Nephron progenitor cell (in vitro differentiated cells): ENCODE measurements around the gene BCL6.
"Not testable (repeated sequence)": the region's sequence is repeated elsewhere in the genome, so short reads cannot be mapped to it uniquely, and the experiment has no call there.

Experiments used
- DNase-seq: peaks from one replicate; pipeline ENCODE4 v3.0.0; 2021
- H3K27ac Mint-ChIP-seq: 2 replicates; pipeline ENCODE4 v1.8.0; 2021; ENCODE audit warnings: mild to moderate bottlenecking, moderate library complexity, mixed read lengths
- H3K27me3 Mint-ChIP-seq: 2 replicates; pipeline ENCODE4 v1.8.0; 2021; ENCODE audit warnings: mild to moderate bottlenecking, low read depth, mixed read lengths; ENCODE audit not compliant: poor library complexity
- H3K36me3 Mint-ChIP-seq: 2 replicates; pipeline ENCODE4 v1.8.0; 2021; ENCODE audit warnings: low read depth, mixed read lengths
- H3K4me1 Mint-ChIP-seq: 2 replicates; pipeline ENCODE4 v1.8.0; 2021; ENCODE audit warnings: mixed read lengths
- H3K4me3 Mint-ChIP-seq: 2 replicates; pipeline ENCODE4 v1.8.0; 2021; ENCODE audit warnings: mild to moderate bottlenecking, moderate library complexity, mixed read lengths
- H3K9me3 Mint-ChIP-seq: 2 replicates; pipeline ENCODE4 v1.8.0; 2021; ENCODE audit warnings: mild to moderate bottlenecking, moderate library complexity, mixed read lengths
- TF ChIP-seq, protein P1 (sequence below): fragments of 200-600 bp; sonication (generic); IDR thresholded peaks from 2 replicates; pipeline ENCODE4 v1.5.0; 2021; ENCODE audit warnings: antibody characterized with exemption

The BCL6 gene

DNA sequence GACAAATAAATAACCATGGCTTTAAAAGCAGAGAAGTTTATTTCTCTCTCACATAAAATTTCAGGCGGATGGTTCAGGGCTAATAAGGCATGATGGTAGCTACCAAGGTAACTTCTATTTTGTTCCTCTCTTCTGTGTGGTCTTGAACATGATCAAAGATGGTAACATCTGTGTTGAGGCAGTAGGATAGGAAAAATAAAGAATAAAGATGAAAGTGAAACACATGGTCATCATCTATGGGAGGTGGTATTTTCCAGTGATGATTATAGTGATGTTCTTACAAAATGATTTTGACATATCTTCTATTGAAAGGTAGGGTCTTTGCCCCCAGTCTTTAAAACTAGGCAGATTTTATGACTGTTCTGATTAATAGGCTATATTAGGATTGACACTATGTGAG, 60.8 kb downstream of the BCL6 start:
- H3K4me3 Mint-ChIP-seq: no peak overlapping the region
- peaks cover 6% of the 10 kb centered on the region for H3K27me3 Mint-ChIP-seq
- H3K4me1 Mint-ChIP-seq: peaks cover 4% of the 10 kb centered on the region
- H3K36me3 Mint-ChIP-seq: no peaks in the 10 kb centered on the region
- peaks cover 25% of the 10 kb centered on the region for H3K9me3 Mint-ChIP-seq
- TF ChIP-seq, protein P1, sequence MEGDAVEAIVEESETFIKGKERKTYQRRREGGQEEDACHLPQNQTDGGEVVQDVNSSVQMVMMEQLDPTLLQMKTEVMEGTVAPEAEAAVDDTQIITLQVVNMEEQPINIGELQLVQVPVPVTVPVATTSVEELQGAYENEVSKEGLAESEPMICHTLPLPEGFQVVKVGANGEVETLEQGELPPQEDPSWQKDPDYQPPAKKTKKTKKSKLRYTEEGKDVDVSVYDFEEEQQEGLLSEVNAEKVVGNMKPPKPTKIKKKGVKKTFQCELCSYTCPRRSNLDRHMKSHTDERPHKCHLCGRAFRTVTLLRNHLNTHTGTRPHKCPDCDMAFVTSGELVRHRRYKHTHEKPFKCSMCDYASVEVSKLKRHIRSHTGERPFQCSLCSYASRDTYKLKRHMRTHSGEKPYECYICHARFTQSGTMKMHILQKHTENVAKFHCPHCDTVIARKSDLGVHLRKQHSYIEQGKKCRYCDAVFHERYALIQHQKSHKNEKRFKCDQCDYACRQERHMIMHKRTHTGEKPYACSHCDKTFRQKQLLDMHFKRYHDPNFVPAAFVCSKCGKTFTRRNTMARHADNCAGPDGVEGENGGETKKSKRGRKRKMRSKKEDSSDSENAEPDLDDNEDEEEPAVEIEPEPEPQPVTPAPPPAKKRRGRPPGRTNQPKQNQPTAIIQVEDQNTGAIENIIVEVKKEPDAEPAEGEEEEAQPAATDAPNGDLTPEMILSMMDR: no peak
- no peak overlapping the region for H3K27ac Mint-ChIP-seq
- no peak for DNase-seq

DNA sequence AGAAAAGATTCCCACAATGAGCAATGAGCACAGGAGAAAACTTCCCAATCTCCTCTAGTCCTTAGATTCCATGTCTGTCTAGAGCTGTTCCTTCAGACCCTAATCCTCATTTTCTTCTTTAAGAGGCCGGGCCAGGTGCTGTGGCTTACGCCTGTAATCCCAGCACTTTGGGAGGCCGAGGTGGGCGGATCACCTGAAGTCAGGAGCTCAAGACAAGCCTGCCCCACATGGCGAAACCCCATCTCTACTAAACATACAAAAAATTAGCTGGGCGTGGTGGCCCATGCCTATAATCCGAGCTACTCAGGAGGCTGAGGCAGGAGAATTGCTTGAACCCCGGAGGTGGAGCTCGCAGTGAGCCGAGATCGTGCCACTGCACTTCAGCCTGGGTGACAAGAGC, 63.5 kb downstream of the BCL6 start:
- H3K9me3 Mint-ChIP-seq: peaks cover 18% of the 10 kb centered on the region
- H3K36me3 Mint-ChIP-seq, H3K27ac Mint-ChIP-seq, DNase-seq, H3K27me3 Mint-ChIP-seq, H3K4me3 Mint-ChIP-seq: not testable (repeated sequence)
- H3K4me1 Mint-ChIP-seq: peaks cover 11% of the 10 kb centered on the region

DNA sequence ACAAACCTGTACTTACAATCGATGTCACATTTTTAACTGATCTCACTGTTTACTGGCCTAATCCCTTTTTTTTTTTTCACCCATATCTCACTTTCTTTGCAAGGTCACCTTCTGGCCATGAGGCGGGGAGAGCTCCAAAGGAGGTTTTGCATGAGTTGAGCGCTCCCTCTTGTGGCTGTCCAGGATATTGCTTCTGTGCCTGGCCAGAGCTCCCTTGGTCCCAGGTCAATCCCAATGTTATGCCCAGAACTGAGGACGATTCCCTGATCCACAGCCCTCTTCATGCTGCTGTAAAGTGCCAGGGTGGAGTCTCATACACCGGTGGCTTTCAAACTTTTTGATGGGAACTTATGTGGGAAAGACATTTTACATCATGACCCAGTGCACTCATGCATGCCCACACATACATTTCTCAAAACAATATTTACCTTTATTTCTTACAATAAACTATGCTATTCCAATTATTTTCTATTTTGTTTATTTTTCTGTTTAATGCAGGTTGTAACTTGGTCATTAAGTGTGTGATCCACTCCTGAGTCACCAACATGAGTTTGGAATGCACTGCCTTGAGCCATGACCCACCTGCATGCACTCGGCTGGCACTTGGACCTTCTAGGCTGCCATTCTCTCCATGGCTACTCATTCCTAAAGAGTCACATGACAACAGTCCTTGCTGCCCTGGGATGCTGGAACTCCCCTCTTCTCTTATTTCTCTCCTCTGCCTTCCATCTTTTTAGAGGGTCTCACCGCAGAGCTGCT, 65.5 kb downstream of the BCL6 start:
- Mint-ChIP-seq H3K4me1 (peaks cover 11% of the 10 kb centered on the region), H3K27ac (no peak overlapping the region), H3K4me3 (no peak overlapping the region), H3K36me3 (no peaks in the 10 kb centered on the region), H3K27me3 (peaks cover 16% of the 10 kb centered on the region), H3K9me3 (peaks cover 3% of the 10 kb centered on the region)
- DNase-seq: peak; percentile 90
- TF ChIP-seq, protein P1: peak; percentile 89

DNA sequence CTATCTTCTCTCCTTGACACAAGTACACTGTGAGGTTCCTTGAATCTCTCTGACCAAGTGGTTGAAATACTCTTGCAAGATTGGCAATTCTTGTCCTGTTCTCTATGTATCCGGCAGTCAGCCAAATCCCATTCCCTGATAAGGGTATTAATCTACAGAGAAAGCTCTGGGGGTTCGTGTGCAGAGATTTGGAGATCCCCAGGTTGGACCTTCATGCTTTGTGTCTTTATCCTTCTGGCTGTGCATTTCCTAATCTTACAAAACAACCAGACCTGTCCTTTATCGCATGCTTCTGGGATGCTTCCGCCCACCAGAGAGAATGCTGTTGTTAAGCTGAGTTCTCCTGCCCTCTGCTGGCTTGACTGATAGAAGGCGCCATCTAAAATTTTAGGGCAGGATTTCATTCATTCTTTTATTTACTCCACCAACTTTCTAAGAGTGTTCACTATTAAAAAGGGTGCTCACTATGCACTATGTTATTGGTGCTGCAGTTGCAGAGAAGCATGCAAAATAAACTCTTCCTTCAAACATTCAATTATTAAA, 66.5 kb downstream of the BCL6 start:
- DNase-seq: peak; percentile 54
- peaks cover 11% of the 10 kb centered on the region for H3K4me1 Mint-ChIP-seq
- no peak overlapping the region for H3K4me3 Mint-ChIP-seq
- no peak overlapping the region for H3K27ac Mint-ChIP-seq
- H3K9me3 Mint-ChIP-seq: no peaks in the 10 kb centered on the region
- H3K36me3 Mint-ChIP-seq: no peaks in the 10 kb centered on the region
- H3K27me3 Mint-ChIP-seq: peaks cover 23% of the 10 kb centered on the region
- TF ChIP-seq, protein P1: peak; percentile 63

DNA sequence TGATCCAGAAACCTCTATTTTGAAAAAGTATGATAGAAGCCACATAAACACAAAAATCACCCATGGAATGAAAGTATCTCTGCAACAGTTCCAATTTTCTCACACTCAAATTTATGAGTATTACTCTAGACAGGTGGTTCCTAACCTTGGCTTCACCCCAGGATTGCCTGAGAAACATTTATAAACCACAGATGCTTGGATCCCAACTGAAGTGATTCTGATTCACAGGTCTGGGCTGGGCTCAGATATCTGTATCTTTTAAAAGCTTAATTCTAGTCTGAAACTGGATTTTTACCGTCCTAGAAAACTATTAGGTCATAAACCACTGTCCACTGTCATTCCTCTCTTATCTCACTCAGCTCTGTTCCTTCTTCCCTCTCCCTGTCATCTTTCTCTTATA, 67.7 kb downstream of the BCL6 start:
- H3K4me3 Mint-ChIP-seq: no peak overlapping the region
- H3K4me1 Mint-ChIP-seq: peaks cover 11% of the 10 kb centered on the region
- peaks cover 34% of the 10 kb centered on the region for H3K27me3 Mint-ChIP-seq
- no peak overlapping the region for H3K27ac Mint-ChIP-seq
- TF ChIP-seq, protein P1: no peak
- no peak for DNase-seq
- H3K9me3 Mint-ChIP-seq: no peaks in the 10 kb centered on the region
- H3K36me3 Mint-ChIP-seq: no peaks in the 10 kb centered on the region

DNA sequence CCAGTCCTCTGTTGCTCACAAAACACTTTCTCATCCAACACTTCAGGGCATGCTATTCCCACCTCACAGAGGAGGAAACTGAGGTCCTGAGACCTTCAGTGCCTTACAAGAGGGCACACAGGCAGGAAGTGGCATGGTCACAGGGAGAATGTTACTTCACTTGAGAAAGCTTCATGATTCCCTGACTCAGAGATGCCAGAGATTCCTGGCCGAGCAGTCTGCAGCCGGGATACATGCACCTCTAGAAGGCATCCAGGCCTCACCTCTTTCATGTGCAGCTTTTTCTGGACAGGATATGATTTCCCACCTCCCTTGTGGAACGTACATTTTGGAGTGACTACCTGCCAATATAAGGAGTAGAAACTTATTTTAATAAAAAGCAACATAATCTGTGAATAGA, 72.3 kb downstream of the BCL6 start:
- no peak for DNase-seq
- H3K27ac Mint-ChIP-seq: no peak overlapping the region
- peaks cover 21% of the 10 kb centered on the region for H3K4me1 Mint-ChIP-seq
- H3K27me3 Mint-ChIP-seq: peaks cover 71% of the 10 kb centered on the region
- H3K9me3 Mint-ChIP-seq: no peaks in the 10 kb centered on the region
- TF ChIP-seq, protein P1: no peak
- H3K36me3 Mint-ChIP-seq: no peaks in the 10 kb centered on the region
- no peak overlapping the region for H3K4me3 Mint-ChIP-seq
